NK-92 (cell line): Measurements from ENCODE around the gene MYO1G.

ENCODE experiments used
- DNase-seq: peaks from one replicate; lab custom pipeline; 2025; ENCODE audit not compliant: unreplicated experiment; lab: John Stamatoyannopoulos, UW

MYO1G gene

GRCh38 chr7:44981035-44981706 lies 2.4 kb upstream of the MYO1G start:
- no peak for DNase-seq

- no peak for DNase-seq
Measured at GRCh38 chr7:44980393-44981034, 1.7 kb upstream of the MYO1G start.

GRCh38 chr7:44979481-44980392 lies 922 bp upstream of the MYO1G start:
- DNase-seq: no peak

- no peak for DNase-seq
Measured at GRCh38 chr7:44977959-44978335, 868 bp downstream of the MYO1G start.

GRCh38 chr7:44977304-44977958 lies 1.4 kb downstream of the MYO1G start:
- no peak for DNase-seq

- no peak for DNase-seq
Measured at GRCh38 chr7:44976746-44977196, 2.0 kb downstream of the MYO1G start.

GRCh38 chr7:44976040-44976745 lies 2.6 kb downstream of the MYO1G start:
- DNase-seq: no peak

- no peak for DNase-seq
Measured at GRCh38 chr7:44975331-44976039, 3.3 kb downstream of the MYO1G start.

GRCh38 chr7:44974549-44974948 lies 4.3 kb downstream of the MYO1G start:
- DNase-seq: no peak

GRCh38 chr7:44973610-44974401 lies 5.0 kb downstream of the MYO1G start:
- no peak for DNase-seq

GRCh38 chr7:44972562-44972961 lies 6.3 kb downstream of the MYO1G start:
- no peak for DNase-seq

- no peak for DNase-seq
Measured at GRCh38 chr7:44971902-44972441, 6.8 kb downstream of the MYO1G start.

GRCh38 chr7:44971188-44971901 lies 7.5 kb downstream of the MYO1G start:
- no peak for DNase-seq

GRCh38 chr7:44970523-44971051 lies 8.2 kb downstream of the MYO1G start:
- DNase-seq: no peak

GRCh38 chr7:44969701-44970522 lies 8.9 kb downstream of the MYO1G start:
- DNase-seq: no peak

GRCh38 chr7:44969049-44969700 lies 9.6 kb downstream of the MYO1G start:
- DNase-seq: no peak
